ENCODE results near the gene LRRC25.
"Not testable (repeated sequence)": the region's sequence is repeated elsewhere in the genome, so short reads cannot be mapped to it uniquely, and the experiment has no call there.

The LRRC25 gene

DNA sequence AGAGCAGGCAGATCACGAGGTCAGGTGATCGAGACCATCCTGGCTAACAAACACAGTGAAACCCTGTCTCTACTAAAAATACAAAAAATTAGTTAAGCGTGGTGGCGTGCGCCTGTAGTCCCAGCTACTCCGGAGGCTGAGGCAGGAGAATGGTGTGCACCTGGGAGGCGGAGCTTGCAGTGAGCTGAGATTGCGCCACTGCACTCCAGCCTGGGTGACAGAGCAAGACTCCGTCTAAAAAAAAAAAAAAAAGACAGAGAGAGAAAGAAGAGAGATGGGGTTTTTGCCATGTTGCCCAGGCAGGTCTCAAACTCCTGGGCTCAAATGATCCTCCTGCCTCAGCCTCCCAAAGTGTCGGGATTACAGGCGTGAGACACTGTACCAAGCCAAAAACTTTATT, 8.3 kb upstream of the LRRC25 start:
- DNase-seq (ENCODE audit: low read depth) = not testable (repeated sequence)

DNA sequence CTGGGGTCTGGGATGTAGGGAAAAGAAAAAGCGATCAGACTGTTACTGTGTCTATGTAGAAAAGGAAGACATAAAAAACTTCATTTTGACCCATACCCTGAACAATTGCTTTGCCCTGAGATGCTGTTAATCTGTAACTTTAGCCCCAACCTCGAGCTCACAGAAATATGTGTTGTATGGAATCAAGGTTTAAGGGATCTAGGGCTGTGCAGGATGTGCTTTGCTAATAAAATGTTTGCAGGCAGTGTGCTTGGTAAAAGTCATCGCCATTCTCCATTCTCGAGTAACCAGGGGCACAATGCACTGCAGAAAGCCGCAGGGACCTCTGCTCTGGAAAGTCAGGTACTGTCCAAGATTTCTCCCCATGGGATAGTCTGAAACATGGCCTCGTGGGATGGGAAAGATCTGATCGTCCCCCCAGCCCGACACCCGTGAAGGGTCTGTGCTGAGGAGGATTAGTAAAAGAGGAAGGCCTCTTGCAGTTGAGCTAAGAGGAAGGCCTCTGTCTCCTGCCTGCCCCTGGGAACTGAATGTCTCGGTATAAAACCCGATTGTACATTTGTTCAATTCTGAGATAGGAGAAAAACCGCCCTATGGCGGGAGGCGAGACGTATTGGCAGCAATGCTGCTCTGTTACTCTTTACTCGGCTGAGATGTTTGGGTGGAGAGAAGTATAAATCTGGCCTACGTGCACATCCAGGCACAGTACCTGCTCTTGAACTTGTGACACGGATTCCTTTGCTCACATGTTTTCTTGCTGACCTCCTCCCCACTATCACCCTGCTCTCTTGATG, 5.2 kb upstream of the LRRC25 start:
- DNase-seq (ENCODE audit: low read depth) = not testable (repeated sequence)

DNA sequence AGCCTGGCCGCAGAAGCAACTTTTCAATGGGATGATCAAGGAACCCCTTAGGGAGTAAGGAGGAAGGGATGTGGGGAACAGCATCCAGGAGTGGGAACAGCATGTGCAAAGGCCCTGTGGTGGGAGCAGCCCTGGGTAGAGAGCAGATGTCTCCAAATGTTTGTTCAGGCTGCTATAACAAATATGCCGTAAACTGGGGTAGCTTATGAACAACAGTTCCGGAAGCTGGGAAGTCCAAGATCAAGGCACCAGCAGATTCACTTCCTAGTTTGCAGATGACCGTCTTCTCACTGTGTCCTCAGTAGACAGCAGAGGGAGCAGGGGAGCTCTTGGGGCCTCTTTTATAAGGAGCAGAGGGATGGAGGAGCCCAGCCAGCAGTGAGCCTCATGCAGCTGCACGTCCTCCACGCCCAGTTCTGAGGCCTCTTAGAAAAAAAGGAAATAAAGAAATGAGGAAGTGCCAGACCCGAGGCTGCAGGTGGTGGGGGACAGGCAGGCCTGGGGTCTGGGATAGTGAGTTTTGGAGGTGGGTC, 4.2 kb upstream of the LRRC25 start:
- no peak for DNase-seq (ENCODE audit: low read depth)

DNA sequence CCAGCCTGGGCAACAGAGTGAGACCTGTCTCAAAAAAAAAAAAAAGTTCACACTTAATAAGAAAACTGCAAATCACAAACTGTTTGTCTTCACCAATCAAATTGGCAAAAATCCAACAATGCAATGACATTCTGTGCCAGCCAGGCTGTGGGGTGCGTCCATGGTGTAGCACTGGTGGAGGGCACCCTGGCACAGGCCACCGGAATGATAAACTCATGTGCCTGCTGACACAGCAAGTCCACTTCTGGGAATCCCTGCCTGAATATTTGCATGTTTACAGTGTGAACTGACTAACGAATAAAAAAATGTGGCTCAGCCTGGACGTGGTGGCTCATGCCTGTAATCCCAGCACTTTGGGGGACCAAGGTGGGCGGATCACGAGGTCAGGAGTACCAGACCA, 1.6 kb upstream of the LRRC25 start:
- DNase-seq (ENCODE audit: low read depth) = no peak

DNA sequence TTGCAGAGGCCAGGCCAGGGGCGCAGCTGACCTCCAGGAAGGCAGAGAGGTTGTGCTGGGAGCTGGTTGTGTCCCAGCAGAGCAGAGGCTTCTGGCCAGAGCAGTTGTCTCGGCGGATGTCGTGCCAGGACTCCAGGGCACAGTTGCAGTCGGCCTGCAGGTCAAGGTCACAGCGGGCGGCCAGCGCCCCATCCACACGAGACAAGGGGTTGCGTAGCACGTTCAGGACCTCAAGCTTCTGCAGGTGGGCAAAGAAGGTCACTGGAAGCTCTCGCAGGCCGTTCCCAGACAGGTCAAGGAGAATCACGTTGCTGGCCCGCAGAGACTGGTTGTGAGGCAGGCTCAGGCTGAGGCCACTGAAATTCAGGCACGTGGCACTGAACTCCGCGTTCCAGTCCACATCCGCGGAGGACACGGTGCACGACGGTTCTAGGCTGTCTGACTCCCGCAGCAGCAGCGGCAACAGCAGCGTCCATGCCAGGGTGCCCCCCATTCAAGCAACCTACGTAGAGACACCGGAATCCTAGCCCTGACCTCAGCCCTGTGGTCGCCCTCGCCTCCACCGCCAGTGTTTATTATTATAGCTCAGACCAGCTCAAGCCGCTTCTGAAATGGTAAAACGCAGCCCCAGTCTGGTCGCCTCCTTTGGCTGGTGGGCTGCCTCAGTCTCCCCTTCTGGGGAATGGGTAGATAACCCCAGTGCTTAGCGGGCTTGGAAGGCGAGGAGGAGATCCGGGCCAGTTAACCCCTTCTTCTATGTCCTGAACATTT, 766 bp downstream of the LRRC25 start:
- no peak for DNase-seq (ENCODE audit: low read depth)

DNA sequence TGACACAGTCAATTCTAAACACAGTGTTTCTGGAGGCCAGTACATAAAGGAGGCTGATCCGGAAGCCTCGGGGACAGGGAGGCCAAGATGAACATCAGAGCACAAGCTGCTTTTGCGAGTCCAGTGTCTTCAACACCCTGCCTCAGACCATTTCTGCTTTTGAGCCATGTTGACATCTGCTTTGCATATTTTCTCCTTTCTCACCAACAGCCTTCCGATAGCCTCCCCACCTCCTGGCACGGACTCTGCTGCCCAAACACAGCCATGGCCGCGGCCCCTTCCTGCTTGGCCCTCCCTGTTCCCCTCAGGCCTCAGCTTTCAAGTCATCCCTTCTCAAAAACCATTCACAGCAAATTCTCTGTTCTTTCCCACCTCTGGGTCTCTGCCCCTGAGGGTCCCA, 3.6 kb downstream of the LRRC25 start:
- no peak for DNase-seq (ENCODE audit: low read depth)

DNA sequence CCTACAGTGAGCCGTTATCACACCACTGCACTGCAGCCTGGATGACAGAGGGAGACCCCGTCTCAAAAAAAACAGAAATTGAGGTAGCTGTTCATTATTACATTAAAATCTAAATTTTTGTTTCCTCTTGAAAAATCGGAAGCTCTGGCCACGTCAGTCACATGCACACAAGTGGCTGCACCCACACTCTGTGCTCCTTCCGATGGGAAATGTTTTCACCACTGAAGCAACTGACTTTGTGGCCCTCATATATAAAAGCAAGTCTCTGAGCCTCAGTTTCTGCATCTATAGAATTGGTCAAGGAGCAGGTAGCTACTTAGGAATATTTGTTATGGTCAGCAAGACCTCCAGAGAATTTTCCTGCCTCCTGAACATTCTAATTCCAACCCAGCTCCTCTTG, 4.5 kb downstream of the LRRC25 start:
- DNase-seq (ENCODE audit: low read depth) = no peak

DNA sequence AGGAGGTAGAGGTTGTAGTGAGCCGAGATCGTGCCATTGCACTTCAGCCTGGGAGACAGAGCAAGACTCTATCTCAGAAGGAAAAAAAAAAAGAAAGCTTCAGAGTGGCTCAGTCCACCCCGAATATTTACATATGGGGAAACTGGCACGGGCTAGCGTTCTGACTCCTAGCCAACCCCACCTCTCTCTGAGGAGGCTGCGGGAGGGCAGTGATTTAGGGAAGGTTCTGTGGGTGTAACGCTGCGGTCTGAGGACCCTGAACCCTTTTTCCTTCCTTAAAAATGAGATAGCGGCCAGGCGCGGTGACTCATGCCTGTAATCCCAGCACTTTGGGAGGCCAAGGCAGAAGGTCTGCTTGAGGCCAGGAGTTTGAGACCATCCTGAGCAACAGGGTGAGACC, 5.0 kb downstream of the LRRC25 start:
- no peak for DNase-seq (ENCODE audit: low read depth)

DNA sequence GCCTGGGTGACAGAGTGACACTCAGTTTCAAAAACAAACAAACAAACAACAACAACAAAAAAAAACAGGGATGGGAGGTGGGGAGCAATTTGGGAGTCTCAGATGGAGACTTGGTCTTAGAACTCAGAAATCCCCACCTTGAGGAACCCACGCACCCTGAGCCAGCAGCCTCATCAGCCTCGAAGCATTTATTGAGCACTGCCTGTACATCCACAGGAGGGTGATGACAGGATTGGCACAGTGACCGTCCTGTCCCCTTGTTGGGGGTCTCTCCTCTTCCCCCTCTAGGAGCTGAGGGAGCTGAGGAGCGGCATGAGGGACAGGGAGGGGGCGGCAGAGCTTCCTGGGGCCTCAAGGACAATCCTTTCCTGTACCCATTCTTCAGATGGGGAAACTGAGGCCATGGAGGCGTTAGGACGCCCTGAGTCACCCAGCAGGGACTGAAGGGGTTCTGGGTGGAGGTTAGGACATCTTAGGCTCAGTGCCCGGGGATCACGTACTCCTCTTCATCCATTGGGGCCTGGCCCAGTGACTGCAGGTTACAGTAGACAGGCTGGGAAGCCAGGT, 5.8 kb downstream of the LRRC25 start:
- no peak for DNase-seq (ENCODE audit: low read depth)

DNA sequence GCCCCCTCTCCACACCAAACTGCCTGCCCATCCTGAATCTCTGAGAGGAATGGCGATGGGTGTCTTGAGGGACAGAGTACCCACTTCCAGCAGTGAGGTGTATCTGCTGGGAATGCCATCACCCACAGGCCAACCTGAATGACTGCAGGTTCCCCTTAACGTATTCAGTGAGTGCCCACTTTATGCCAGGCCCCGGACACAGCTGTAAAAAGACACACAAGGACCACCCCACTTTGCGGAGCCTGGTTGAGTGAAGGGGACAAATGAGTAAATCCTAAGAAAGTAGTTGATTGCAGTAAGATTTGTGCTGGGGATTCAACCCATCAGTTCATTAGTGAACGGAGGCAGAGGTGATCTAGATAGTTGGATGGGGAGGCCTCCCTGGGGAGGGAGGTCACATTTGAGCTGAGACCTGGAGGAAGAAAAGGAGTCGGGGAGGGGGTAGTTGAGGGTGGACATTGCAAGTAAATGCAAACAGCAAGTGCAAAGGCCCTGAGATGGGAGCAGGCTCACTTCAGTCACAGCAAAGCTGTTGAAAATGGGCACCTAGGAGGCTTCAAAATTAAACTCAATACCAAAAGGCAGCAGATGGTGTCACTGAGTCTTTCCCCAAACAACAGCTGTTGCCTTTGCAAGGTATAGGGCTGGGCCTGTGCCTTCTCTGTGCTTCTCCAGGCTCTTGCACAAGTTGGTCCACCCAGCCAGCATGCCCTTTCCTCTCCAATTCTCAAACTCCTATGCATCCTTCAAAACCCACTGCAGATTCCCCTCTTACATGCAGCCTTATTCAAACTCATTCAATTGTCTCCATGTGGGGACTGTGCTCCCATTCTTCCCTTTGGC, 7.1 kb downstream of the LRRC25 start:
- no peak for DNase-seq (ENCODE audit: low read depth)

DNA sequence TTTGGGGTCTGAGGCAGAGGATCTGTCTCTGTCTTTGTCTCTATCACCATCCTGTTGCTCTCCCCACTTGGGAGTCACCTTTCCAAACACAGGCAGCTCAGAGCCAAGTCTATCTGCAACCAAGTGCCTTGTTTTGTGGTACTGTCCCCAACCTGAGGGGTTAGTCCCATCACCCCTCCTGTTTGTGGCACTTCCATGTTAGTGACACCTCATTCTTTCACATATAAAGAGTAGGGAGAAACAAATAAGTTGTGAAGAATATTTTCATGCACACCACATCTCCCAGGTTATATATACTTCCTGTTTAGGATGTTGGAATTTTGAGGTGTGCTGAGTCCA, 7.7 kb downstream of the LRRC25 start:
- DNase-seq (ENCODE audit: low read depth) = no peak

DNA sequence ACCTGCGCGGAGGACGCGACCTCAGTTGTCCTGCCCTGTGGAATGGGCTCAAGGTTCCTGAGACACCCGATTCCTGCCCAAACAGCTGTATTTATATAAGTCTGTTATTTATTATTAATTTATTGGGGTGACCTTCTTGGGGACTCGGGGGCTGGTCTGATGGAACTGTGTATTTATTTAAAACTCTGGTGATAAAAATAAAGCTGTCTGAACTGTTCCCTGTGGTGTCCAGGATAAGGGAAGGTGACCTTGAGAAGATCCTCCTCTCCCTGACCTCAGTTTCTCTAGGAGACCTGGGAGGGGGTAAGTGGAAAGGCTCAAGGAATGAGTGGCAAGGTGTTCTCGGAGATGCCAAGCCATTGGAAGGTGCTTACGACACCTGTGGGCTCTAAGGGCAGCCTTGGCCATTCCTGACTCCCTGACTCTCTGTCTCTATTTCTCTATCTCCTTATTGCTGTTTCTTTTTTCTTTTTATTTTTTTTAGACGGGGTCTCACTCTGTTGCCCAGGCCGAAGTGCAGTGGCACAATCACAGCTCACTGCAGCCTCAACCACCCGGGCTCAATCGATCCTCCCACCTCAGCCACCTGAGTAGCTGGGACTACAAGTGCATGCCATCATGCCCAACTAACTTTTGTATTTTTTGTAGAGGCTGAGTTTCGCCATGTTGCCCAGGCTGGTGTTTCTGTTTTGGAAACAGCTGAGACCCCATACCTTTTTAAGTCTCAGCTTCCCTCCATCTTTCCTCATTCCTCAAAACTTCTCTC, 8.3 kb downstream of the LRRC25 start:
- no peak for DNase-seq (ENCODE audit: low read depth)

DNA sequence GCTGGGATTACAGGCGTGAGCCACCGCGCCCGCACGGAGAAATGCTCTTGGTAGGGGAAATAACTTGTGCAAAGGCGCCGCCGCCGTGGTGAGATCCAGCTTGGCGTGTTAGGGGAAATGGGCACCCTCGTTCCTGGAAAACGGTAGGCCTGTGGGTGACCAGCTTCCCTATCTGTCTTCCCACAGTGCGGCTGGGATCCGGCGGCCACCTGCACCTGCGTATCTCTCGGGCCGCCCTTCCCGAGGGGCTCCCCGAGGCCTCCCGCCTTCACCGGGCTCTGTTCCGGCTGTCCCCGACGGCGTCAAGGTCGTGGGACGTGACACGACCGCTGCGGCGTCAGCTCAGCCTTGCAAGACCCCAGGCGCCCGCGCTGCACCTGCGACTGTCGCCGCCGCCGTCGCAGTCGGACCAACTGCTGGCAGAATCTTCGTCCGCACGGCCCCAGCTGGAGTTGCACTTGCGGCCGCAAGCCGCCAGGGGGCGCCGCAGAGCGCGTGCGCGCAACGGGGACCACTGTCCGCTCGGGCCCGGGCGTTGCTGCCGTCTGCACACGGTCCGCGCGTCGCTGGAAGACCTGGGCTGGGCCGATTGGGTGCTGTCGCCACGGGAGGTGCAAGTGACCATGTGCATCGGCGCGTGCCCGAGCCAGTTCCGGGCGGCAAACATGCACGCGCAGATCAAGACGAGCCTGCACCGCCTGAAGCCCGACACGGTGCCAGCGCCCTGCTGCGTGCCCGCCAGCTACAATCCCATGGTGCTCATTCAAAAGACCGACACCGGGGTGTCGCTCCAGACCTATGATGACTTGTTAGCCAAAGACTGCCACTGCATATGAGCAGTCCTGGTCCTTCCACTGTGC, 9.1 kb downstream of the LRRC25 start:
- DNase-seq (ENCODE audit: low read depth) = peak; percentile 68

DNA sequence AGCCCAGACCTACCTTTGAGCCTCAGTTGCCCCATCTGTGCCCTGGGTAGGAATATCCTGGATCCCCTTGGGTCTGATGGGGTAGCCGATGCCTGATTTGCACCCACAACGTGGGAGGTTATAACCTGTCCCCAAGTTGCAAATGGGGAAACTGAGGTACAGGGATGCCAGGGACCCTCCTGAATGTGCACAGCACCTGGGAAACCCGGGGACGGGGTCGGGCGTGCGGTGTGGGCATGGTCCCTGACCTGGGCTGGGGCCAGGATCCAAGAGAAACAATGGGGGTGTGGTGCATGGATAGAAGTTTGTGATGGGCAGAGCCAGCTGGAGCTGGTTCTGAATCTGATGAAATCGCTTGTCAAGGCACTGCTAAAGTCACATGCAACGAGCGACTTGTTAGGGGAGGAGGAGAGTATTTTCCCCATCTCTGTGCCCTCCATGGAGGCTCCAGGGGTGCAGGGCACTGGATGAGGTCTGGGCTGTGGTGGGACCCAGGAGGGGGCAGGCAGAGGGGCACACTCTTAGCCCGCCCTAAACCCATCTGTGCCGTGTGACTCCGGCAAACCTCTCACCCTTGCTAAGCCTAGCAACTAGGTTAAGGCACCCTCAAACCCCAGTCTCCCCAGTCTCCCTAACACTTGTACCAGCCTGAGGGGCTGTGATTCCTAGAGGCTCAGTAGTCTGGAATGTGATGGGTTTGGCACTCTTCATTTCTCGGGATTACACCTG, 10.7 kb downstream of the LRRC25 start:
- DNase-seq (ENCODE audit: low read depth) = no peak

DNA sequence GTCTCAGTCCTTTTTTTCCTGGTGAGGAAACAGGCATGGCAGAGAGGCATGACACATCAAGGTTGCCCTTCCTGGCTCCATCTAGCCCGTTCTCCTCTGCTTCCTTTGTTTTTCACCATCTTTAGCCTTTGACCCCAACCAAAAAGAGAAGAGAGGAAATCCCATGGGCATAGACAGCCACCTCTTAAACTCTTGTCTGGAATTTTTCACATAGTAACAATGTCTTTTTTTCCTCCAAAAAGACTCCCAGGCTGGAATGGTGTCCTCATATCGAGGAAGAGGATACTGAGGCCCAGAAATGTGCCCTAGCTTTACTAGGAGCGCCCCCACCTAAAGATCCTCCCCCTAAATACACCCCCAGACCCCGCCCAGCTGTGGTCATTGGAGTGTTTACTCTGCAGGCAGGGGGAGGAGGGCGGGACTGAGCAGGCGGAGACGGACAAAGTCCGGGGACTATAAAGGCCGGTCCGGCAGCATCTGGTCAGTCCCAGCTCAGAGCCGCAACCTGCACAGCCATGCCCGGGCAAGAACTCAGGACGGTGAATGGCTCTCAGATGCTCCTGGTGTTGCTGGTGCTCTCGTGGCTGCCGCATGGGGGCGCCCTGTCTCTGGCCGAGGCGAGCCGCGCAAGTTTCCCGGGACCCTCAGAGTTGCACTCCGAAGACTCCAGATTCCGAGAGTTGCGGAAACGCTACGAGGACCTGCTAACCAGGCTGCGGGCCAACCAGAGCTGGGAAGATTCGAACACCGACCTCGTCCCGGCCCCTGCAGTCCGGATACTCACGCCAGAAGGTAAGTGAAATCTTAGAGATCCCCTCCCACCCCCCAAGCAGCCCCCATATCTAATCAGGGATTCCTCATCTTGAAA, 11.5 kb downstream of the LRRC25 start, which contains the start of gene GDF15:
Gene GDF15 (plus strand): TSS at position 484 of the 868 bp plus-strand sequence. CDS start 32 bp downstream, at position 516.
- DNase-seq (ENCODE audit: low read depth) = no peak

DNA sequence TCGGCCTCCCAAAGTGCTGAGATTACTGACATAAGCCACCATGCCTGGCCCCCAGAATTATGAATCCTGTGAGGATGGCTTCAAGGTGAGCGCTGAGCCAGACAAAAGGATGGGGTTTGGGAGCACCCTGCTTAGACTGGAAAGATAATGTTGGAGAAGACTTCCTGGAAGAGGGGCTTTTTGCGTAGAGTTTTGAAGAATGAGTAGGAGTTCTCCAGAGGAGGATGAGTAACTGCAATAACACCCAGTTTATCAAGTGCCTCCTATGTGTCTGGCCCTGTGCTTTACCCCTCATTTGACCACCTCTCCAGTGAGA, 12.1 kb downstream of the LRRC25 start:
- DNase-seq (ENCODE audit: low read depth) = no peak

DNA sequence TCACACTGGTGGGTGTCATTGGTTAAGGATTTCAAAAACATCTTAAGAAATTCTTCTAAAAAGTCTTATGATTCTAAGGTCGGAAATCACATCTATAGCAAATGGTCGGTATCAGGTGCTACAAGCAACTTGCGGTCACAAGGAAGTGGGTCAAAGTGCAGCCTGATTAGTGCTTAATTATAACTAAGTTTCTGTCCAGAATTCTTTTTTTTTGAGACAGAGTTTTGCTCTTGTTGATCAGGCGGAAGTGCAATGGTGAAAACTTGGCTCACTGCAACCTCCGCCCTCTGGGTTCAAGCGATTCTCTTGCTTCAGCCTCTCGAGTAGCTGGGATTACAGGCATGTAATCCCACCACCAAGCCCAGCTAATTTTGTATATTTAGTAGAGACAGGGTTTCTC, 12.6 kb downstream of the LRRC25 start:
- no peak for DNase-seq (ENCODE audit: low read depth)

DNA sequence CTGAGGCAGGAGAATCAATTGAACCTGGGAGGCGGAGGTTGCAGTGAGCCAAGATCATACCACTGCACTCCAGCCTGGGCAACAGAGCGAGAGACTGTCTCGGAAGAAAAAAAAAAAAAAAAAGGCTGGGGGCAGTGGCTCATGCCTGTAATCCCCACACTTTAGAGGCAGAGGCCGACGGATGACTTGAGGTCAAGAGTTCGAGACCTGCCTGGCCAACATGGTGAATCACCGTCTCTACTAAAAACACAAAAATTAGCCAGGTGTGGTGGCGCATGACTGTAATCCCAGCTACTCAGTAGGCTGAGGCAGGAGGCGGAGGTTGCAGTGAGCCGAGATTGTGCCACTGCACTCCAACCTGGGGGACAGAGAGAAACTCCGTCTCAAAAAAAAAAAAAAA, 13.8 kb downstream of the LRRC25 start:
- not testable (repeated sequence) for DNase-seq (ENCODE audit: low read depth)

DNA sequence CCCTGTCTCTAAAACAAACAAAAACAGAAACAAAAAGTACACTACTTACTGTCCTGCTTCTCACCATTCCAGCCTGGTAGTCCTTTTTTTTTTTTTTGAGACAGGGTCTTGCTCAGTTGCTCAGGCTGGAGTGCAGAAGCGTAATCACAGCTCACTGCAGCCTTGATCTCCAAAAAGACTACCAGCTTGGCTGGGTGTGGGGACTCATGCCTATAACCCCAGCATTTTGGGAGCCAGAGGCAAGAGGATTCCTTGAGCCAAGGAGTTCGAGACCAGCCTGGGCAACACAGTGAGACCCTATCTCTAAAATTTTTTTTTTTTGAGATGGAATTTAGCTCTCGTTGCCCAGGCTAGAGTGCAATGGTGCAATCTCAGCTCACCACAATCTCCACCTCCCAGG, 16.6 kb downstream of the LRRC25 start:
- DNase-seq (ENCODE audit: low read depth) = no peak

All from activated gamma-delta T cell treated with anti-CD3 and anti-CD28 coated beads, Interleukin-2, amount 50 U/mL, for 16 hours (primary cell).